H1 (cell line): ENCODE data around the gene MIP. TPM values are rescaled to one million over a fixed set of nuclear protein-coding genes. Genes with fewer than 3 reads are reported as not detected.

ENCODE experiments used
- CTCF ChIA-PET: fragments of 300-600 bp; sonication (Branson Sonifier 250); formaldehyde crosslinking; loops from one replicate; lab custom pipeline; 2021; ENCODE audit not compliant: partially characterized antibody; lab: Charles Lee
- POLR2A ChIA-PET: fragments of 300-600 bp; sonication (Branson Sonifier 250); formaldehyde crosslinking; loops from one replicate; lab custom pipeline; 2021; ENCODE audit warnings: inconsistent platforms; ENCODE audit not compliant: partially characterized antibody; lab: Charles Lee
- DNase-seq, 2 experiments: peaks; one replicate each; pipeline versions ENCODE4 v3.0.0 to v3.0.0-alpha.2; 2010 to 2022; ENCODE audit warnings: low spot score in 2 of 2, low read depth in 1 of 2, mixed read lengths in 1 of 2
- FAIRE-seq: peaks from 2 replicates; lab custom pipeline; 2011; peaks lifted over from hg19 to GRCh38; lab: Jason Lieb, UNC
- H2AFZ ChIP-seq: 2 replicates; pipeline ENCODE4 v1.8.1; 2012; ENCODE audit warnings: low read length, inconsistent platforms
- H2AK5ac ChIP-seq: 2 replicates; pipeline ENCODE4 v1.6.1; 2013; ENCODE audit warnings: low read depth, low read length
- H2BK120ac ChIP-seq: replicated peaks from 2 replicates; pipeline ENCODE3; 2013; ENCODE audit warnings: low read depth, low read length, inconsistent platforms
- H2BK12ac ChIP-seq: 2 replicates; pipeline ENCODE4 v1.6.1; 2013; ENCODE audit warnings: low read depth, low read length
- H2BK15ac ChIP-seq: 2 replicates; pipeline ENCODE4 v1.6.1; 2013; ENCODE audit warnings: low read length
- H2BK20ac ChIP-seq: 2 replicates; pipeline ENCODE4 v1.6.1; 2013; ENCODE audit warnings: low read length
- H2BK5ac ChIP-seq: 2 replicates; pipeline ENCODE4 v1.6.1; 2013; ENCODE audit warnings: low read depth, low read length
- H3K14ac ChIP-seq: 2 replicates; pipeline ENCODE4 v1.6.1; 2013; ENCODE audit warnings: inconsistent platforms; ENCODE audit not compliant: insufficient read length
- H3K18ac ChIP-seq: 2 replicates; pipeline ENCODE4 v1.6.1; 2013; ENCODE audit warnings: low read length; ENCODE audit errors: extremely low read depth
- H3K23ac ChIP-seq: 2 replicates; pipeline ENCODE4 v1.6.1; 2013; ENCODE audit warnings: inconsistent platforms; ENCODE audit not compliant: insufficient read length
- H3K23me2 ChIP-seq: 2 replicates; pipeline ENCODE4 v1.6.1; 2013; ENCODE audit warnings: low read depth, low read length
- H3K27ac ChIP-seq: 2 replicates; pipeline ENCODE4 v1.6.1; 2011; ENCODE audit warnings: low read depth, low read length, inconsistent platforms
- H3K27me3 ChIP-seq, 4 experiments: replicated peaks in 1 of 4; 1 replicate in 1 of 4; 2 replicates in 3 of 4; pipeline versions ENCODE4 v1.6.1 to v1.8.1; 2011 to 2013; ENCODE audit warnings: low read length in 3 of 4, mild to moderate bottlenecking in 3 of 4, inconsistent platforms in 2 of 4, mixed read lengths in 2 of 4, moderate library complexity in 1 of 4; ENCODE audit not compliant: control insufficient read depth in 3 of 4, insufficient read depth in 3 of 4; ENCODE audit errors: extremely low read depth in 1 of 4
- H3K36me3 ChIP-seq, 4 experiments: 2 replicates each; pipeline versions ENCODE4 v1.6.1 to v1.8.1; 2011 to 2013; ENCODE audit warnings: mild to moderate bottlenecking in 4 of 4, low read length in 3 of 4, moderate library complexity in 2 of 4, control low read depth in 1 of 4, inconsistent platforms in 1 of 4; ENCODE audit not compliant: insufficient read depth in 4 of 4, control insufficient read depth in 2 of 4
- H3K4ac ChIP-seq: replicated peaks from 2 replicates; pipeline ENCODE3; 2013; ENCODE audit warnings: low read length, low read depth, mixed read lengths, inconsistent platforms; ENCODE audit not compliant: insufficient read length
- H3K4me1 ChIP-seq, 4 experiments: replicated peaks in 1 of 4; 1 replicate in 1 of 4; 2 replicates in 3 of 4; pipeline versions ENCODE4 v1.6.1 to v1.8.1; 2011 to 2013; ENCODE audit warnings: low read length in 3 of 4, inconsistent platforms in 2 of 4, mixed read lengths in 1 of 4; ENCODE audit not compliant: insufficient read depth in 4 of 4, control insufficient read depth in 3 of 4
- H3K4me2 ChIP-seq, 2 experiments: 2 replicates each; pipeline versions ENCODE4 v1.6.1 to v1.8.1; 2011 to 2013; ENCODE audit warnings: low read depth in 2 of 2, low read length in 2 of 2, control low read depth in 1 of 2, inconsistent platforms in 1 of 2, mild to moderate bottlenecking in 1 of 2; ENCODE audit not compliant: insufficient read depth in 1 of 2
- H3K4me3 ChIP-seq, 4 experiments: fragments of 200-600, 300-600 bp in 1 of 4; sonication (generic), shearing (Covaris generic), sonication (Bioruptor Twin) in 1 of 4; 2 replicates each; pipeline versions ENCODE4 v1.5.1 to v1.8.1; 2011 to 2016; ENCODE audit warnings: low read length in 4 of 4, low read depth in 3 of 4, control low read depth in 2 of 4, inconsistent platforms in 2 of 4, mild to moderate bottlenecking in 2 of 4, mixed read lengths in 1 of 4, moderate library complexity in 1 of 4; ENCODE audit not compliant: insufficient read depth in 2 of 4; ENCODE audit errors: extremely low read depth in 1 of 4
- H3K56ac ChIP-seq: replicated peaks from 2 replicates; pipeline ENCODE3; 2013; ENCODE audit warnings: low read depth, mild to moderate bottlenecking, mixed read lengths, low read length, inconsistent platforms; ENCODE audit not compliant: insufficient read length
- H3K79me1 ChIP-seq: 2 replicates; pipeline ENCODE4 v1.6.1; 2013; ENCODE audit warnings: low read depth, low read length, control low read depth
- H3K79me2 ChIP-seq, 2 experiments: 2 replicates each; pipeline versions ENCODE4 v1.6.1 to v1.8.1; 2012 to 2013; ENCODE audit warnings: low read length in 2 of 2, mild to moderate bottlenecking in 2 of 2, inconsistent platforms in 1 of 2; ENCODE audit not compliant: insufficient read depth in 2 of 2, control insufficient read depth in 1 of 2
- H3K9ac ChIP-seq, 4 experiments: replicated peaks in 1 of 4; 1 replicate in 1 of 4; 2 replicates in 3 of 4; pipeline versions ENCODE4 v1.6.1 to v1.8.1; 2011 to 2013; ENCODE audit warnings: low read depth in 3 of 4, low read length in 3 of 4, control low read depth in 2 of 4, mild to moderate bottlenecking in 2 of 4, moderate library complexity in 2 of 4, inconsistent platforms in 1 of 4; ENCODE audit errors: extremely low read depth in 1 of 4
- H3K9me3 ChIP-seq, 2 experiments: 2 replicates each; pipeline versions ENCODE4 v1.6.1 to v1.8.1; 2012 to 2013; ENCODE audit warnings: mild to moderate bottlenecking in 2 of 2, moderate library complexity in 2 of 2, control low read depth in 1 of 2, inconsistent platforms in 1 of 2, low read depth in 1 of 2, low read length in 1 of 2, mixed read lengths in 1 of 2; ENCODE audit not compliant: insufficient read depth in 2 of 2
- H4K20me1 ChIP-seq, 2 experiments: replicated peaks in 1 of 2; 2 replicates each; pipeline versions ENCODE3 to v1.8.1; 2011 to 2013; ENCODE audit warnings: inconsistent platforms in 2 of 2, low read length in 2 of 2, mild to moderate bottlenecking in 1 of 2; ENCODE audit not compliant: insufficient read depth in 2 of 2, control insufficient read depth in 1 of 2
- H4K5ac ChIP-seq: 2 replicates; pipeline ENCODE4 v1.6.1; 2013; ENCODE audit warnings: low read length, low read depth, mixed read lengths, inconsistent platforms; ENCODE audit not compliant: insufficient read length
- H4K8ac ChIP-seq: 2 replicates; pipeline ENCODE4 v1.8.0; 2013; ENCODE audit warnings: mild to moderate bottlenecking, moderate library complexity, low read length, inconsistent platforms; ENCODE audit not compliant: insufficient read depth; ENCODE audit errors: extremely low read depth
- H4K91ac ChIP-seq: replicated peaks from 2 replicates; pipeline ENCODE3; 2013; ENCODE audit warnings: low read length, mixed read lengths, inconsistent platforms; ENCODE audit not compliant: insufficient read length
- ASH2L ChIP-seq: fragments of 200-600, 300-600 bp; sonication (generic); IDR thresholded peaks from one replicate; pipeline ENCODE4 v1.7.1; 2017; ENCODE audit warnings: low read length
- ATF2 ChIP-seq: IDR thresholded peaks from 2 replicates; pipeline ENCODE4 v1.6.1; 2012; ENCODE audit warnings: low read length, inconsistent platforms
- CBX5 ChIP-seq: fragments of 300-800, 300-1000 bp; sonication (generic); IDR thresholded peaks from 2 replicates; pipeline ENCODE4 v1.7.1; 2016; ENCODE audit warnings: antibody characterized with exemption, low read length, low read depth
- CBX8 ChIP-seq: fragments of 300-800, 300-1000 bp; sonication (generic); IDR thresholded peaks from 2 replicates; pipeline ENCODE4 v1.7.1; 2016; ENCODE audit warnings: low read depth, low read length, borderline replicate concordance
- KDM5A ChIP-seq: fragments of 200-600 bp; IDR thresholded peaks from 2 replicates; pipeline ENCODE4 v1.7.1; 2012; ENCODE audit warnings: mild to moderate bottlenecking, low read length, inconsistent platforms, mixed read lengths
- MAFK ChIP-seq: IDR thresholded peaks from 2 replicates; pipeline ENCODE4 v1.6.1; 2012; ENCODE audit warnings: low read depth, mild to moderate bottlenecking, improper control_type of control experiment, low read length
- NRF1 ChIP-seq: IDR thresholded peaks from 2 replicates; pipeline ENCODE4 v1.6.1; 2011; ENCODE audit warnings: mild to moderate bottlenecking, low read depth, low read length, improper control_type of control experiment
- RAD21 ChIP-seq, 2 experiments: IDR thresholded peaks in 1 of 2; conservative IDR thresholded peaks in 1 of 2; 2 replicates each; pipeline ENCODE4 v1.6.1; 2011; ENCODE audit warnings: low read depth in 2 of 2, low read length in 2 of 2, improper control_type of control experiment in 1 of 2, inconsistent platforms in 1 of 2, mild to moderate bottlenecking in 1 of 2, moderate library complexity in 1 of 2
- RXRA ChIP-seq: IDR thresholded peaks from 2 replicates; pipeline ENCODE4 v1.6.1; 2011; ENCODE audit warnings: low read depth, mild to moderate bottlenecking, low read length, moderate library complexity; ENCODE audit not compliant: insufficient read depth
- SP4 ChIP-seq: IDR thresholded peaks from 2 replicates; pipeline ENCODE4 v1.6.1; 2012; ENCODE audit warnings: low read length, inconsistent platforms
- polyA plus RNA-seq, 7 experiments: library from polyadenylated mRNA; depleted of rRNA in 3 of 7; stranded (reverse) in 5 of 7; unstranded in 2 of 7; fragments of >200 nt in 5 of 7; fragments of 200-250 nt in 2 of 7; gene quantifications; 1 replicate in 5 of 7; 2 replicates in 1 of 7; 4 replicates in 1 of 7; pipeline versions ENCODE4 v1.2.1 to v1.2.3, GENCODE V29; 2011 to 2013; ENCODE audit warnings: missing spikeins in 2 of 7, mixed read lengths in 2 of 7
- total RNA-seq: library from RNA; stranded (reverse); fragmentation: NEBNext Ultra II Directional; extraction: Animal tissue kit (Norgen Biotek cat#: 25700); gene quantifications from 2 replicates; pipeline ENCODE4 v1.2.1, GENCODE V29; 2021
- TF ChIP-seq, protein P1 (sequence below): IDR thresholded peaks from 2 replicates; pipeline ENCODE4 v1.6.1; 2011; ENCODE audit warnings: low read length, improper control_type of control experiment

Gene MIP
- total and polyA plus RNA-seq, 2 of the 8 experiments (the other 6 are each of a cell fraction or from before 2014, with no cell fraction given) = 0.05 TPM; not detected in 1

GRCh38 chr12:56462565-56462964, 8.1 kb upstream of the MIP start:
- FAIRE-seq (no peak), DNase-seq (no peak)
- Histone ChIP-seq H3K36me3 (no peaks in the 10 kb centered on the region), H4K8ac (no peak overlapping the region), H2AK5ac (no peak overlapping the region), H3K23me2 (no peaks in the 10 kb centered on the region), H2BK12ac (no peak overlapping the region; the same call in 1 of the 2 replicates), H3K18ac (no peak overlapping the region; the same call in 1 of the 2 replicates), H3K9ac (no peak overlapping the region; a peak in 1 of 7 replicates), H3K79me1 (no peaks in the 10 kb centered on the region), H2BK20ac (peak overlapping the region; percentile 16; the same call in 1 of the 2 replicates), H2BK5ac (no peak overlapping the region), H3K56ac (no peak overlapping the region), H3K4ac (no peak overlapping the region), H4K91ac (no peak overlapping the region), H3K4me1 (peaks cover 4 to 9% (median 6%) of the 10 kb centered on the region in 4 experiments; a peak in 6 of 7 replicates), H3K4me2 (peak overlapping the region; percentile 50 to 58; a peak in 3 of 4 replicates), H3K79me2 (no peaks in the 10 kb centered on the region), H3K27me3 (no peaks in the 10 kb centered on the region), H2AFZ (0 out of 2 replicates have a peak overlapping the region, but pooled peaks have one; percentile 67), H4K20me1 (no peaks in the 10 kb centered on the region), H3K27ac (peak overlapping the region; percentile 21), H3K9me3 (no peaks in the 10 kb centered on the region), H4K5ac (no peak overlapping the region), H2BK15ac (no peak overlapping the region), H2BK120ac (no peak overlapping the region), H3K23ac (no peak overlapping the region), H3K14ac (no peak overlapping the region), H3K4me3 (peak overlapping the region in 1 of 4 experiments; percentile 7; a peak in 2 of 8 replicates)
- CTCF ChIA-PET = interaction anchor here (0.7 to 9.0 kb wide), 10 partner anchors 8 to 146 kb away, joined by 3 to 124 read pairs (median 16); partner anchors contain the start of genes CNPY2, MIP, STAT2 and TIMELESS
- POLR2A ChIA-PET = interaction anchor here (0.7 to 7.6 kb wide), 9 partner anchors 8 to 204 kb away, joined by 3 to 74 read pairs (median 4); partner anchors contain the start of genes ANKRD52, CNPY2, CS and MIP
- TF ChIP-seq MAFK (peak; percentile 84), ASH2L (peak; percentile 48), RXRA (no peak), KDM5A (no peak), CBX8 (no peak), SP4 (no peak), RAD21 (IDR thresholded peaks at IDR 0.05 in 1 of 2, conservative IDR thresholded peaks at IDR 0.05 in 1 of 2; ENCODE audit: low read depth in 2 of 2, low read length in 2 of 2) (peak in 1 of 2 experiments; percentile 16; a peak in 1 of 4 replicates), NRF1 (no peak), ATF2 (no peak), CBX5 (no peak)
- TF ChIP-seq, protein P1, sequence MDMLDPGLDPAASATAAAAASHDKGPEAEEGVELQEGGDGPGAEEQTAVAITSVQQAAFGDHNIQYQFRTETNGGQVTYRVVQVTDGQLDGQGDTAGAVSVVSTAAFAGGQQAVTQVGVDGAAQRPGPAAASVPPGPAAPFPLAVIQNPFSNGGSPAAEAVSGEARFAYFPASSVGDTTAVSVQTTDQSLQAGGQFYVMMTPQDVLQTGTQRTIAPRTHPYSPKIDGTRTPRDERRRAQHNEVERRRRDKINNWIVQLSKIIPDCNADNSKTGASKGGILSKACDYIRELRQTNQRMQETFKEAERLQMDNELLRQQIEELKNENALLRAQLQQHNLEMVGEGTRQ = no peak
